GM18508 (cell line): Measurements from ENCODE around the gene FXYD3.

ENCODE experiments used
- ATAC-seq: cut with Tn5 transposase; IDR thresholded peaks from one replicate; pipeline ENCODE4 v1.9.1; 2021; ENCODE audit warnings: moderate number of reproducible peaks; ENCODE audit not compliant: insufficient read depth, unreplicated experiment

Gene FXYD3

DNA sequence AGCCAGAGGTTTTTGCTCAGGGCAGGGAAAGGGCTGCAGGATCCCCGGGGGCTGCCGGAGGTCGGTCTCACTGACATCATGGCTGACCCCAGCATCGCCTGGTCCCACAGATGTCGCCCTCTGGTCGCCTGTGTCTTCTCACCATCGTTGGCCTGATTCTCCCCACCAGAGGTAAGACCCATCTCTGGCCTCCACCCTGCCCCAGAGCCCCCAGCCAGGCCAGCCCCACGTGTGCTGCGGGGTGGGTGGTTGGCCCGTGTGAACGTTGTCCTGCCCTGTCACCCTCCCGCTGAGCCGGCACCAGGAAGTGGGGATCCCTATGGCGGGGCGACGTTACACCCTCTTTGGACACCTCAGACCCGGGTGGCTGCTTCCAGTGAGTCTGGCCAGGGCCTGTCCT is 39.8 kb downstream of the FXYD3 start:
- no peak for ATAC-seq

DNA sequence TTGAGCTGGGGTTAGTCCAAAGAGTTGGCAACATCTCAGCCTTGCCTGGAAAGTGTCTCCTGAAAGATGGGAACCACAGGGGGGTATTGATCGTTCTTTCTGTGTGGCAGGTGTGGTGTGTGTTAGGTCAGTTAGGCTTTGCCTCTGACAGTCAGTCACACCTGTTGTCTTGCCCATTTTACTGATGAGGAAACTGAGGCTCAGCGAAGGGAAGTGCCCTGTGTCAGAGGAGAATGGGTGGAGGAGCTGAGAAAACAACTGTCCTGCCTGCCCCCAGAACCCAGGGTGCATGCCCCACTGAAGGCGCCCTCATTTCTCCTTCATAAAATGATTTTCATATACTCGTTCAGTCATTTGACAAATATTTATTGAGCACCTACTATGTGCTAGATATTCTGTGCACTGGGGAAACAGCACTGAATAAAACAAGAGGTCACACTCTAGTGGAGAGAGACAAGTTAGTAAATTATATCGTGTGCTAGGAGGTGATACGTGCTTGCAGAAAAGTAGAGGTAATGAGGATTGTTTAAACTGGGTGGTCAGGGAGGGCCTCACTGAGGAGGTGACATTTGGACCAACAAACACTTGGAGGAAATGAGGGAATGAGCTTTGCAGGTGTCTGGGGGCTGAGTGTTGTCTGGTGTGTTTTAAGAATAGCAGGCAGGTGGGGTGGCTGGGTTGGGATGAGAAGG is 40.5 kb downstream of the FXYD3 start:
- ATAC-seq = no peak

DNA sequence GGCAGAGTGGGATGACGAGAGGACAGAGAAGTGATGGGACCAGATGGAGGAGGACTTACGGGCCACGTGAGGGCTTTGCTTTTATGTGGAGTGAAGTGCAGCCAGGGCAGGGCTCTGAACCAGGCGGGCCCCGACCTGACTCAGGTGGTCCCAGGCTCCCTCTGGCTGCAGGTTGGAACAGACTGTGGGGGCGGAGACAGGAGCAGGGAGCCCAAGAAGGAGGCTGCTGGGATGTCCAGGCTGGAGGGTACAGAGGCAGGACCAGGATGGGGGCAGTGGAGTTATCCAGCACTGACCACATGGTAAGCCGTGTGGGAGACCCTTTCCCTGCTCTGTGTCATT is 41.0 kb downstream of the FXYD3 start:
- no peak for ATAC-seq

DNA sequence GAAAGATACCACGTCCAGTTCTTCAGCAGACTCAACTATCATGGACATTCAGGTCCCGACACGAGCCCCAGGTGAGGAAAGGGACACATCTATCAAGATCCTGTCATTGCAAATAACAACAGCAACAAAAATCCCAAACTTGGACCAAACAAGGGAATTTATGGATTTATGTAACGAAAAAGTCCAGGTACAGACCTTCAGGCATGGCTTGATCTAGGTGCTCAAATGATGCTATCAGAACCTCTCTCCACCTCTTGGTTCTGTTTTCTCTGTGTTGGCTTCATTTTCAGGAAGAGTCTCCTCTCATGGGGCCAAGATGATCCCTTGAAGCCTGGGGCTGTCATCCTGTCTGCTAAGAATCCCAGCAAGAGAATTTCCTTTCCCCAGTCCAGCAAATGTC is 41.8 kb downstream of the FXYD3 start:
- no peak for ATAC-seq

DNA sequence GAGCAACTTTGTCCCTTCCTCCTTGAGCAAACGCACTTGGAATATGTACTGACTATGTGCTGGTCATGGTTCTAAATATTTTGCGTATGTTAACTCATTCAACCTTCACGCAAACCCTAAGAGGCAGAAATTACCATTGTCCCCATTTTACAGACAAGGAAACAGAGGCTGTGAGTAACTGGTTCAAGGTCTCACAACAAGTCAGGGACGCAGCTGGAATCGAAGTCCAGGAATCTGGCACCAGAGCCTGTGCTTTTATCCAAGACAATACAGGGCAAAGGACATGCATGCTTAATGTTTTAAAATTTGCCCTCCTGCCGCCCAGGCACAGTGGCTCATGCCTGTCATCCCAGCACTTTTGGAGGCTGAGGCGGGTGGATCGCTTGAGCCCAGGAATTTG is 44.0 kb downstream of the FXYD3 start:
- ATAC-seq = no peak

DNA sequence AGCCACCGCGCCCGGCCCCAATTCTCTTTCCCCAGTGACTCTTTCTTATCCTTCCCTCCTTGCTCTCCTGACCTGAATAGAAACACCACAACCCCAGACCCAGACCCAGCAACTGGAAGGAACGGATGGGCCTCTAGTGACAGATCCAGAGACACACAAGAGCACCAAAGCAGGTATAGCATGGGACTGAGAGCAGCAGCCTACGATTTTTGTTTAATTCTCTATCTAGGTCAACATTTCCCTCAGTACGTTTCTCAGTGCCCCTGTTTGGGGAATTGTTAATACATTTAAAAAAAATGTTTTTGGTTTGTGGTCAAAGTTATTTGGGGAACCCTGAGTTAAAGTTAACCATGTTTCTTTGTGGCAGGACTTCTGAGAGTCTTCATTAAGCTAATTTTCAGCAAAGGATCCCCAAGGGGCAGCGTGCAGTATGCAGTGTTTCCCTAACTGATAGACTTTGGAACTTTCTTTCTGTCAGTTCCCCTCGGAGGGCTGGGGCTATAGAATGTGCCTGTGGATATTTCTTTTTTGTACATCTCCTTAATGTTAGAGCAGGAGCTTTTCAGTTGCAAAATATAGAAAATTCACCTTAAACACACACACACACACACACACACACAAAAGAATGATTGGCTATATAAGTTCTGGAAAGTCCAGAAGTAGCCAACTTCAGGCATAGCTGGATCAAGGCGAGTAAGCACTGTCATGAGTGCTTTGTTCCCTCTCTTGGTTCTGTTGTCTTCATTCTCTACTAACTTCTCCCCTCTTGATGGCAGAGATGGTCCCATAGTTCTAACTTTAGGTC is 45.2 kb downstream of the FXYD3 start:
- ATAC-seq = no peak

DNA sequence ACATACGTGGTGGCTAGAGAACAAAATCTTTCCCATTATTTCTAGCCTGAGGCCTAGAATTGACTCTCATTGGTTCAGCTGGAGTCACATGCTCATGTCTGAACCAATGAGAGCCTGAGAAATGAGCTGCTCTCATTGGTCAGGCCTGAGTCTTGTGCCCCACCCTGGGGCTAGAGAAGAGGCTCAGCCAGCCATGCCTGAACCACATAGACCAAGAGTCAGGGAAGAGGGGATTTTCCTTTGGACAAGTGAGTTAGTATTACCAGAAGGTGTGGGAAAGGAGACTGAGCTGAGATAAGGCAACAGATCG is 45.8 kb downstream of the FXYD3 start:
- no peak for ATAC-seq

DNA sequence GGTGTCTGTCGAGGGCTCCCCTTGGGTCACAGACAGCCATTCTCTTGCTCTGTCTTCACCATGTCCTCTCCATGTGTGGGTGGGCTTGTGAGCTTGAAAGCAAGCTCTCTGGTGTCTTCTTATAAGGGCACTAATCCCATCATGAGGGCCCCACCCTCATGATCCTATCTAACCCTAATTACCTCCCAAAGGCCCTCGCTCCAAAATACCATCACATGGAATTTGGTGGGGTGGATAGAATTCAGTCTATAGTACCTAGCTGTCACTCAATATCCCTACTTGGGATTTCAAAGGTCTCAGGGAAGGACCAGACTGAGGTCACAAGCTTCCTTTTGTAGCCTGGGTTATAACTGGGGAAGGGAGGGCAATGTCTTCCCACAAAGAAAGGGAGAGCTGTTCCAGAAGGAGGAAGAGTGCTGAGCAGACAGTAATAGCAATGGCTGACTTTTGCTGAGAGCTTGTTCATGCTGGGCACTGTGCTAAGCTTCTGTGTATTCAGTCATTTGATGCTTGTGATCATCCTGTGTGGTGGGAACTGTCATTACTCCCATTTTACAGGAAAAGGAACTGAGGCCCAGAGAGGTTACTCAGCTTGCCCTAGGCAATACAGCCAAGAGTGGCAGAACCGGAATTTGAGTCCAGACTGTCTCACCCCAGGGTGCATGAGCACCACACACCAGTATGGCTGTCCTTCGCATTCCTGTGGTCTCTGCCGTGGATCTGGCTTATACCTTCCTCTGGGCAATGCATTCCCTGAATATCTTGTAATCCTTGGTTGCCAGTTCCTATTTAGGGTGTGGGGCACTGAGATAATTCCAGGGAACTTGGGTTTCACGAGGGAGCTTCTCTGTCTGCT is 47.1 kb downstream of the FXYD3 start:
- no peak for ATAC-seq

DNA sequence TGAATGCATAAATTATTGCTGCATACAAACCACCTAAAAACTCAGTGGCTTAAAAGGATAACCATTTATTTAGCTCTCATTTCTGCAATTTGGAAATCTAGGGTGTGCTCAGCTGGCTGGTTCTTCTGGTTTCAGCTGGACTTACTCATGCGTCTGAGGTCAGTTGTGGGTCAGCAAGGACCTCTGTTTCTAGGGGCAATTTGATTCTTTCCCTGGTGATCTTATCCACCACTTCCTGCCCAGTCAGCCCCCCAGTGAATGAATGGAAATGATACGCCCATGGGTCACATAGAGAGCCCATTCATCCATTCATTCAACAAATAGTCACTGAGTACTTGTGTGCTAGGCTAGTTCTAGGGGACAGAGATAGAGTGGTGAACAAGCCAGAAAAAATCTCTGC is 48.8 kb downstream of the FXYD3 start:
- ATAC-seq = no peak

DNA sequence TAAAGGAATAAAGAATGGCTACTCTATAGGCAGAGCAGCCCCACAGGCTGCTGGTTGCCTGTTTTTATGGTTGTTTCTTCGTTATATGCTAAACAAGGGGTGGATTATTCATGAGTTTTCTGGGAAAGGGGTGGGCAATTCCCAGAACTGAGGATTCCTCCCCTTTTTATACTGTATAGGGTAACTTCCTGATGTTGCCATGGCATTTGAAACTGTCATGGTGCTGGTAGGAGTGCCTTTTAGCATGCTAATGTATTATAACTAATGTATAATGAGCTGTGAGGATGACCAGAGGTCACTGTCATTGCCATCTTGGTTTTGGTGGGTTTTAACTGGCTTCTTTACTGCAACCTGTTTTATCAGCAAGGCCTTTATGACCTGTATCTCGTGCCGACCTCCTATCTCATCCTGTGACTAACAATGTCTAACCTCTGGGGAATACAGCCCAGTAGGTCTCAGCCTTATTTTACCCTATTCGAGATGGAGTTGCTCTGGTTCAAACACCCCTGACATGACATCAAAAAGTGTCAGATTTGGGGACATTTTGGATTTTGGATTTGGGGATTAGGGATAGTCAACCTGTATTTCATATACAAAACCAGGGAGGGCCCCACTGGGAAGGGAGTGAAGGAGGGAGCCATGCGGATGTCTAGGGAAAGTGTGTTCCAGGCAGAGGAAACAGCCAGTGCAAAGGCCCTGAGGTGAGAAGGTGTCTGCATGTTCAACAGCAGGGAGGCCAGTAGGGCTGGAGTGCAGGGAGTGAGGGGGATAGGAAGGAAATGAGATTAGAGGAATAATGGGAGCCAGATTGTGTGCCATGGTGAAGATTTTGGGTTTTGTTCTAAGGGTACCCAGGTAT is 49.8 kb downstream of the FXYD3 start:
- ATAC-seq = no peak

DNA sequence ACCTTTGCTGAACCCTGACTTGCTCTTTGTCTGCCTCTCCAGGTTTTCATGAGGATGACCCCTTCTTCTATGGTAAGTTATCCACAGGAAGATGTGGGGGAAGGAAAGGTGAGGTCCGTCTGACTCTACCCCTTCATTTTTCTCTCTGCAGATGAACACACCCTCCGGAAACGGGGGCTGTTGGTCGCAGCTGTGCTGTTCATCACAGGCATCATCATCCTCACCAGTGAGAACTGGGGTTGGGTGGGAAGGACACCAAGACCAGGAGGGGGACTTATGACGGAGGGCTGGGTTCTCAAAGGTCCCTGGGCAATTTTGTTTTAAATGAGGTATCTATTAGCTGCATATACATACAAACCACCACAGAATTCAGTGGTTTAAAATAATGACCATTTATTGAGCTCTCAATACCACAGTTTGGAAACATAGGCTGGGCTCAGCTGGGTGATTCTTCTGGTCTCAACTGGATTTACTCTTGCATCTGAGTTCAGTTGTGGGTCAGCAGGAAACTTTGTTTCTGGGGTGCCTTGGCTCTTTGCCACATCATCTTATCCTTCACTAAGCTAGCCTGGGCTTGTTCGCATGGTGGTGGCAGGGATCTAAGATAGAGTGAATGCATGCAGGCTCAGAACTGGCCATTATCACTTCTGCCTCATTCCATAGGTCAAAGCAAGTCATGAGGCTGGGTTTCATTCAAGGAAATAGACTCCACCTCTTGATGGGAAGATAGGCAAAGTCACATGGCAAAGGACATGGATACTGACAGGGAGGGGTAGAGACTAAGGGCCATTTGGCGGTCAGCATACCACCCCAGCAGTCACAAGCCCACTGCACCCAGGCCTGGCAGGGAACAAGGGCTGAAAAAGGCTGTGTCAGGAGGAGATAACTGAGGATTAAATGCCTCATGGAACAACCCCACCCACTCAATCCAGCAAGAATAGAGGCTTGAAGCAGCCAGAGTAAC is 50.8 kb downstream of the FXYD3 start:
- ATAC-seq = no peak

DNA sequence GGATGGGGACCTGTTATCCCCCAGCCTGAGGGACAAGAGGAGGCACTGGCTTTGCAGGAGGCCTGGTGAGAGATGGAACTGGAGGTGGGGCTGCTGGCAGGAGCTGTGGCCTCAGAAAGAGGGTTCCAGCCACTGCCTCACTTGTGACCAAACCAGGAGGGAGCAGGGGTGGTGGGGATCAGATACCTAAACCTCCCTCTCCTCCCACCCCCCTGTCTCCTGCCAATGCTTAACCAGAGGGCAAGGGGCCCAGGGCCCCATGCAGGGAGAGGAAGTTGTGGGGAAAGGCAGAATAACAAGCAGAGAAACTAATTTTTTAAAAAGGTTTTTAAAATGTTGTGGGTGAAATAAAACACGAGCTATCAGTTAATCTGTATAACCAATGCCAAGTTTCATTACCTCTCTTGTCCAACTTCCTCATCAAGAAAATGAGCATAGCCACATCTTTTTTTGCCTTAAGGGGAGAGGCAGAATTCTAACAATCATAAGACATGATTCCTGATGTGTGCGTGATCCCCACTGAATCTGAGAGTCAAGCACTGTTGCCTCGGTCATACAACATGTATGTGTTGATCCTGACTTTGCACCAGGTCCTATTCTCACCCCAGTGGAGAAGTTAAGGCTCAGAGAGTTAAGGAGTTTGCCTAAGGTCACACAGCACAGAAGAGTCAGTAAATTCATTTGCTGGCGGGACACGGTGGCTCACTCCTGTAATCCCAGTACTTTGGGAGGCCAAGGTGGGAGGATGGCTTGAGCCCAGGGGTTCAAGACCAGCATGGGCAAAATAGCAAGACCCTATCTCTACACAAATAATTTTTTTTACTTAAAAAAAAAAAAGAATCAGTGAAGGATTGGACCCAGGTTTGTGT is 51.9 kb downstream of the FXYD3 start:
- ATAC-seq = no peak

DNA sequence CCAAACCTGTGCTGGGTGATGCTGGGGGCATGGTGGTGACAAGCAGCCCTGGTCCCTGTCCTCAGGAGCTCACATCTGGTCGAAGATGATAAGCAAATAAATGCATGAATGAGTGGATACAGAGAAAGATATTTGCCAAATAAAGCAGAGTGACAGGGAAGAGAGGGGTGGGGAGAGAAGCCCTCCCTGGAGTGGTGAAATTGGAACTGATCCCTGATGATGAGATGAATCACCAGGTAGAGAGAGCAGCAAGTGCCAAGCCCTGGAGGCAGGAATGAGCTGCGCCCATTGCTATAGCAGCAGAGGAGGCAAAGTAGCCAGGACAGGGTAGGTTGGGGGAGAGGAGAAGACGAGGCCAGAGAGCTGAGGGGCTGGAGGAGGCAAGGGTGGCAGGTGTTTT is 52.6 kb downstream of the FXYD3 start:
- ATAC-seq = no peak

DNA sequence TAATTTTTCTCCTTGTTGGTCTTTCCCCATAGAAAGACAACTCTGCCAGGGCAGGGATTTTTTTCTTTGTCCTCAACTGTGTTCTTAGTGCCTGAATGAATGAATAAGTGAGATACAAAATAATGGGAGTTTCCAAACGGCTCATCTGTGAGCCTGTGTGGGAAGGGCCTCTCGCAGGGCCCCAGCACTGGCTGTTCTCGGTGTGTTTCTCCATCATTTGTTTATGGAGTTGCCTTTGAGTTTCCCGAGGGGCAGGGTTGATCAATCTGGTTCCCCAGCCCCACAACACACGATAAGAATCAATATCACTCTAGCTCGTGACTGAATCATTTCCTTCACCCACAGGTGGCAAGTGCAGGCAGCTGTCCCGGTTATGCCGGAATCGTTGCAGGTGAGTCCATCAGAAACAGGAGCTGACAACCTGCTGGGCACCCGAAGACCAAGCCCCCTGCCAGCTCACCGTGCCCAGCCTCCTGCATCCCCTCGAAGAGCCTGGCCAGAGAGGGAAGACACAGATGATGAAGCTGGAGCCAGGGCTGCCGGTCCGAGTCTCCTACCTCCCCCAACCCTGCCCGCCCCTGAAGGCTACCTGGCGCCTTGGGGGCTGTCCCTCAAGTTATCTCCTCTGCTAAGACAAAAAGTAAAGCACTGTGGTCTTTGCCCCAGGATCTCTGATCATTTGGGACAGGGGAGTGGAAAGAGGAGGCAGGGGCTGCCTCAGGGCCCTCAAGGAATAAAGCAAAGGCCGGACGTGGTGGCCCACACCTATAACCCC is 53.8 kb downstream of the FXYD3 start:
- no peak for ATAC-seq

DNA sequence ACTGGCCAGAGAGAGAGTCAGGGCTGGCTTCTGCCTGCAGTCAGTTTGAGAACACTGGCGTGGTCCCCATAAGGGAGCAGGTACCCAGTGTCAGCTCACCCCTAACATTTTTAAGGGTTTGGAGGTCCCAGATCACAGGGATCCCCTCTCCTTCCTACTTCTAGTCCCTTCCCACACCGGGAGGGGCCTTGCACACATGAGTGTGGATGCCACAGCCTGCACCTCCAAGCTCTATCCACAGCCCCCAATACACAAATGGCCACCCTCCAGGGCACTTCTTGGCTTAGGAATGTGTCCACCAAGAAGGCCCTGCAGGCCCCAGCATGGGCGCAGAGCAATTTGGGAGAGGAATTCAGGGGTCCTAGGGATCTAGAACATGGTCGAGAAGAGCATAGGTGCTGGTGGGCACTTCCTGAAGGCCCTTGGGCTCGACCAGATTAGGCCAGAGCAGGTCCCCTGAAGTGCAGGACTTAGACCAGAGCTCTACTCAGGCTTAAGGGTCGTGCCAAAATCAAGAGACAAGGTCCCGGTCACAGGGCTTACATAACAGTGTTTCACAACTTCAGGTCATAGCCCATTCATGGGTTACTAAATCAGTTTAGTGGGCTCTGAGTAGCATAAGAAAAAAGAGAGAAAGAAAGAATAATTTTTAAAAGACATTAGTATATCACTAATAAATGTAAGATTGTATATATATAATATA is 54.9 kb downstream of the FXYD3 start:
- no peak for ATAC-seq

DNA sequence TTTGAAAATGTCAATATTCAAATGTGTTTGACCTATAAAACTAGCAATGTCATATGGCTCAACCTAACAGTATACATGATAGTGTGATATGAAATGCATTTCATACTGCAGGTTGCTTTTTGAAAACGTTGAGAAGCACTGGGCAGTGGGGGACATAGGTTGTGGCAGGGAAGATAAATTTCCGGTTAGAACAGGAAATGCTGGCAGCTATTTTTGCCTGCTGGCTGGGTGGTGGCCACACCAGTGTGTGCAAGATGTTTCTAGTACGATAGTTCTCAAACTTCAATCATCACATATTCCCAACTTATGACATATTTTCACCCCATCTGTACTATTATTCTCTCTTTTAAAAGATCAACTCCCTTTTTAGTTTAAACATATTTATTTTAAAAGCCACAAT is 56.1 kb downstream of the FXYD3 start:
- ATAC-seq = no peak
